Measurements from ENCODE around the gene DNER.

DNER gene

DNA sequence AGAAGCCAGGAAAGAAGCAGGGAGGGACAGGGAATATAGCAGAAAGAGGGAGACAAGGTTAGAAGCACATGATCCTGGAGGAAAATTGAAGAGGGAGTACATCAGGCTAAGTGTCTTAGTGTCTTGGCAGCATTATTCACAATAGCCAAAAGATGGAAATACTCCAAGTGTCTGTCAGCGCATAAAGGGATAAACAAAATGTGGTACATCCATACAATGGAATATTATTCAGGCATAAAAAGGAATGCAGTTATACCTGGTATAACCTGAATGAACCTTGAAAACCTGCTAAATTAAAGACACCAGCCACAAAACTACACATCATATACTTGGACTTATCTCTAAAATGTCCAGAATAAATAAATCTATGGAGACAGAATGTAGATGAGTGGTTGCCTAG is 224.2 kb downstream of the DNER start:
- Histone ChIP-seq H3K27ac (ENCODE audit: low read depth, low read length, severe bottlenecking) (no peak overlapping the region), H3K9me3 (ENCODE audit: control insufficient read depth, low read length) (no peaks in the 10 kb centered on the region)
- no CpG with 5 or more reads among the region's 1 CpG for WGBS, 2 experiments (ENCODE audit: insufficient coverage in 2 of 2)

DNA sequence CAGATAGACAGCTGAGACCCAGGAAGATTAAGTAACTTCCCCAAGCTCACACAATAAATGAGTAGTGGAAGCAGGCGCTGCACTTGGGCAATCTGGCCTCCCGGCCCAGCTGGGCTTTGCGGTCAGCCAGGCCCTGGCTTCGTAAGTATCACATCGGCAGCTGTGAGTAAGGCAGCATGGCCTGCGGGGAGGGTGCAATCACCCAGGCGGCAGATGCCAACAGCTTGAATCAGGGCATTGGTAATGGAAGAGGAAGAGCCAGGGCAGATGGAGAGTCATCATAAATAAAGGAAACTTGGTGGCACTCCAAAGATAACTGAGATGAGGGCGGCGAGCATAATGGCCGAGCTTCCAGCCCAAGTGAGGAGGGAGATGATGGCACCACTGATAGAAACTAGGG is 225.3 kb downstream of the DNER start:
- Histone ChIP-seq H3K27ac (ENCODE audit: low read depth, low read length, severe bottlenecking) (no peak overlapping the region), H3K4me3 (ENCODE audit: extremely low read depth, insufficient read depth, low read length, poor library complexity, severe bottlenecking) (no peak overlapping the region), H3K36me3 (ENCODE audit: control insufficient read depth, insufficient read depth, low read length) (no peaks in the 10 kb centered on the region), H3K9me3 (ENCODE audit: control insufficient read depth, low read length) (no peaks in the 10 kb centered on the region), H3K4me1 (ENCODE audit: control insufficient read depth, insufficient read depth, low read length, poor library complexity, severe bottlenecking) (no peaks in the 10 kb centered on the region)
- 95 to 97% methylated on average over 10 of the region's 10 CpGs for WGBS, 2 experiments (ENCODE audit: insufficient coverage in 2 of 2)

More for the DNA sequence above, 224.2 kb downstream of the DNER start:
- Histone ChIP-seq H3K4me3 (ENCODE audit: extremely low read depth, insufficient read depth, low read length, poor library complexity, severe bottlenecking) (no peak overlapping the region), H3K36me3 (ENCODE audit: control insufficient read depth, insufficient read depth, low read length) (no peaks in the 10 kb centered on the region), H3K4me1 (ENCODE audit: control insufficient read depth, insufficient read depth, low read length, poor library complexity, severe bottlenecking) (no peaks in the 10 kb centered on the region)

DNA sequence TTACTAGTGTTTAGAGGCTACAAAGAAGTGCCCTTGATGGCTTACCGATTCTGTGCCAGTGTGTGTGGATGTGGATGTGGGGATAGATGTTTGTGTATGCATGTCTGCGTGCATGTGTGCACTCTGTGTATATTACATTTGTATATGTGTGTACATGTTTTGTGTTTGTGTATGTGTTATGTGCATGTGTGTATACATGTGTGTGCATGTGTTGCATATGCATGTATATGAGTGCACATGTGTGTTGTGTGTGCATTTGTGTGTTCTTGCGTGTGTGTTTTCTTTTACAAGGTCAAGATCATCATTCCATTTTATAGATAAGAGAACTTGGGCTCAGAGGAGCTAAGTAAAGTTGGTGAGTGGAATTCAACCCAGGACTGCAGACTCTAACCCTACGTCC is 226.1 kb downstream of the DNER start:
- Histone ChIP-seq H3K36me3 (ENCODE audit: control insufficient read depth, insufficient read depth, low read length) (no peaks in the 10 kb centered on the region), H3K27ac (ENCODE audit: low read depth, low read length, severe bottlenecking) (no peak overlapping the region), H3K4me1 (ENCODE audit: control insufficient read depth, insufficient read depth, low read length, poor library complexity, severe bottlenecking) (no peaks in the 10 kb centered on the region), H3K9me3 (ENCODE audit: control insufficient read depth, low read length) (no peaks in the 10 kb centered on the region), H3K4me3 (ENCODE audit: extremely low read depth, insufficient read depth, low read length, poor library complexity, severe bottlenecking) (no peak overlapping the region)
- 80 to 85% methylated on average over 1 of the region's 4 CpGs for WGBS, 2 experiments (ENCODE audit: insufficient coverage in 2 of 2)

DNA sequence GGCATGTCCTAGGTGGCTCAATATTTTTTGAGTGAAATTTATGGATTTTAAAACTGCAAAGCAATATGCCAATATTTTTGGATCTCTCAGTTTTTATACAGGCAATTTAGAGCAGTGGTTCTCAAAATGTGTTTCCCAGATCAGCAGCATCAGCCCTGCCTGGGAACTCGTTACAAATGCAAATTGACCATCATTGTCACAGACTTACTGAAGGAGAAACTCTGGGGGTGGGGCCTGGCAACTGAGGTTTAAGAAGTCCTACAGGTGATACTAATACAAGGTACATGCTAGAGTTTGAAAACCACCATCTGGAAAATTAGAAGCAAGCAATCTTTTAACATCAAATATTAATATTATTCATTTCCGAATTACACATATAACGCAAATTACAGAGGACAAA is 227.7 kb downstream of the DNER start:
- H3K4me3 ChIP-seq (ENCODE audit: extremely low read depth, insufficient read depth, low read length, poor library complexity, severe bottlenecking), result no peak overlapping the region
- H3K4me1 ChIP-seq (ENCODE audit: control insufficient read depth, insufficient read depth, low read length, poor library complexity, severe bottlenecking), result no peaks in the 10 kb centered on the region
- H3K9me3 ChIP-seq (ENCODE audit: control insufficient read depth, low read length), result no peaks in the 10 kb centered on the region
- WGBS, 2 experiments (ENCODE audit: insufficient coverage in 2 of 2), result 58% methylated on average over 2 of the region's 3 CpGs; no CpG with 5 or more reads in 1 of the 2 experiments
- no peaks in the 10 kb centered on the region for H3K36me3 ChIP-seq (ENCODE audit: control insufficient read depth, insufficient read depth, low read length)
- no peak overlapping the region for H3K27ac ChIP-seq (ENCODE audit: low read depth, low read length, severe bottlenecking)

DNA sequence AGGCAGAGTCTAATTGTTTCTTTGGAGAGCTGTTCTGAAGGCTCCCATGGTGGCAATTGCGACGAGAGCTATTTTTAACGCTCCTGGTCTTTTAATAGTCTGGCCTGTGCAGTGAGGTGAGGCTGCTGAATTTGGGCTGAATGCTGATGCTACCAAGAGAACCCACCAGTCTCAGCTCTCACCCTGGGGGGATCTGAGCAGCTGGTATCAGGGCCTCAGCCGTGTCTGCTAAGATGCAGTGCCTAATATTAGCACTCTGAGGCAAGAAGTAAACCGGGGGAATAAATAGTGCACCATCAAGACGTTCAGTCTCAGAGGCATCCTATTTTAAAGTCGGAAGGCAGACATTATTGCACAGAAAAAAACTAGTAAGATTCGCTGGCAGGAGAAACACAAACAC is 228.5 kb downstream of the DNER start:
- no peak overlapping the region for H3K27ac ChIP-seq (ENCODE audit: low read depth, low read length, severe bottlenecking)

DNA sequence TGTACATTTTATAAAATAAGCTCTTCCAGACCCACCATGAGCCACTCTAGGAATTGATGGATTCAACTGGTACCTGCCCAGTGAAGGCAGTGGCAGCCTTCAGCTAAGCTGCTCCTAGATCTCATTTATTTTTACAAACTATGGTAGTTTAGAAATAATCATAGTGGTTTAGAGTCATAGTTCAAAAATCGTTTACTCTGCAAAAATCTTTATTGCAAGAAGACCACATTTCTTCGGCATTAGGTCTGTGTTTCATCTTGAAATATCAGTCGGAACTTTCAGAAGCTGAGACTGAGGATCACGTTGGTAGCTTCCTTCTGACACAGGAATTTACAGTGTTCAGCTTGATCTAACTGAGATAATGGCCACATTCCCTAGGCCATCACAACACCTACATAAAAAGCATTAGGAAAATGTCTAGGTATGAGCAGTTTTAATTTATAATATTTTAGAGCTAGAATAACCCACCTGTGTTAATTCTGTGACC is 237.0 kb downstream of the DNER start:
- no peaks in the 10 kb centered on the region for H3K36me3 ChIP-seq (ENCODE audit: control insufficient read depth, insufficient read depth, low read length)
- H3K4me1 ChIP-seq (ENCODE audit: control insufficient read depth, insufficient read depth, low read length, poor library complexity, severe bottlenecking), result no peaks in the 10 kb centered on the region
- no peak overlapping the region for H3K27ac ChIP-seq (ENCODE audit: low read depth, low read length, severe bottlenecking)
- no peaks in the 10 kb centered on the region for H3K9me3 ChIP-seq (ENCODE audit: control insufficient read depth, low read length)
- WGBS, 2 experiments (ENCODE audit: insufficient coverage in 2 of 2), result 96 to 100% methylated on average over 3 of the region's 4 CpGs
- no peak overlapping the region for H3K4me3 ChIP-seq (ENCODE audit: extremely low read depth, insufficient read depth, low read length, poor library complexity, severe bottlenecking)

More for the DNA sequence above, 228.5 kb downstream of the DNER start:
- Histone ChIP-seq H3K4me3 (ENCODE audit: extremely low read depth, insufficient read depth, low read length, poor library complexity, severe bottlenecking) (no peak overlapping the region), H3K9me3 (ENCODE audit: control insufficient read depth, low read length) (no peaks in the 10 kb centered on the region), H3K4me1 (ENCODE audit: control insufficient read depth, insufficient read depth, low read length, poor library complexity, severe bottlenecking) (no peaks in the 10 kb centered on the region), H3K36me3 (ENCODE audit: control insufficient read depth, insufficient read depth, low read length) (no peaks in the 10 kb centered on the region)
- 71 to 92% methylated on average over 4 to 6 of the region's 8 CpGs for WGBS, 2 experiments (ENCODE audit: insufficient coverage in 2 of 2)

DNA sequence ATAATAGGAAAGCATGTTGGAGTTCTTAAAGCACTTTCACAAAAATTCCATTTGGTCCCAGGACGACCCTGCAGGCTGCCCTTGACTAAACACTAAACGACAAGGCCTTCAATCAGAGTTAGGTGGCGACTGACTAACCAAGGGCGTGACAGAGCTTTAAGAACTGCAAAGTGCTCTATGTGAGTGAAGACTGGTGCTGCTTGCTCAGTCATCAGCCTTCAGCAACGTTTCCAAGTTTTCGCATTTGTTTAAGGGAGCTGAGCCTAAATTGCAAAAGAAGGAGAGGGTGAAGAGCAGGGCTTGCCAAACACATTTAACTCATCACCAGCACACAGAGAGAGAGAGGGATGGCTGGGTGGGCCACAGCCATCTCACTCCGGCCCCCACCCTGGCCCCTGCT is 238.6 kb downstream of the DNER start:
- H3K4me3 ChIP-seq (ENCODE audit: extremely low read depth, insufficient read depth, low read length, poor library complexity, severe bottlenecking), result no peak overlapping the region
- H3K4me1 ChIP-seq (ENCODE audit: control insufficient read depth, insufficient read depth, low read length, poor library complexity, severe bottlenecking), result no peaks in the 10 kb centered on the region
- 56 to 73% methylated on average over 3 to 5 of the region's 7 CpGs for WGBS, 2 experiments (ENCODE audit: insufficient coverage in 2 of 2)
- H3K36me3 ChIP-seq (ENCODE audit: control insufficient read depth, insufficient read depth, low read length), result no peaks in the 10 kb centered on the region
- H3K9me3 ChIP-seq (ENCODE audit: control insufficient read depth, low read length), result no peaks in the 10 kb centered on the region
- no peak overlapping the region for H3K27ac ChIP-seq (ENCODE audit: low read depth, low read length, severe bottlenecking)

DNA sequence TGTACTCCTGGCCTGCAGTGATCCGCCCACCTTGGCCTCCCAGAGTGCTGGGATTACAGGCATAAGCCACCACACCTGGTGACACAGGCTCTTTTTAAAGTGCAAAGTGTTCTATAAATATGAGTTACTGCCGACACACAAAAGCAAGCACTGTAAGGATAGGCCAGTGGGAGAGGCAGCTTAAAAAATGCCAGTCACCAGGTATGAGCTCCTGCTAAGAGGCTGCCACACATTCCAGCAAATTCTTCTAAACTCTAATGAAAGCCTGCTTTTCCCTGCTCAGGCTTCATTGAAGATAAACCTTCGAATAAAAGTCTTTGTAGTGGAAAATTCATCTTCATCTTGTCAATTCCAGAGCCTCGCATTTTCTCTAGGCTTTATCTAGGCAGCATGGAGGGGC is 240.2 kb downstream of the DNER start:
- 84% methylated on average over 2 of the region's 4 CpGs; no CpG with 5 or more reads in 1 of the 2 experiments for WGBS, 2 experiments (ENCODE audit: insufficient coverage in 2 of 2)
- no peaks in the 10 kb centered on the region for H3K4me1 ChIP-seq (ENCODE audit: control insufficient read depth, insufficient read depth, low read length, poor library complexity, severe bottlenecking)

DNA sequence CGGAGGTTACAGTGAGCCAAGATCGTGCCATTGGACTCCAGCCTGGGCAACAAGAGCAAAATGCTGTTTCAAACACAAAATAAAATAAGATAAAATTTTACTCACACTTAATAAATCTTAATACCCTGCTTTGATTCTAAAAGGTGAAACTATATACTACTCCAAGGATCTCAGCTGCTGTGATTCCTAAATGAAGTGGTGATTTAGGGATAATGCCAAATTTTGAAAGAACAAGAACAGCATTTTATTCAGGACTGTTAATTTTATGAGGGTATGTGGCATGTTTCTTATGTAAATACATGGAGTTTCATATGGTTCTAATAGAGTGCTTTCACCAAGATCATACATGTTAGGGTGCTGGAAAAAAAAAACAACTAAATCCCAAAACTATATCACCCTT is 243.6 kb downstream of the DNER start:
- H3K27ac ChIP-seq (ENCODE audit: low read depth, low read length, severe bottlenecking), result no peak overlapping the region
- 82 to 100% methylated on average over 2 of the region's 2 CpGs for WGBS, 2 experiments (ENCODE audit: insufficient coverage in 2 of 2)
- H3K4me1 ChIP-seq (ENCODE audit: control insufficient read depth, insufficient read depth, low read length, poor library complexity, severe bottlenecking), result no peaks in the 10 kb centered on the region
- no peak overlapping the region for H3K4me3 ChIP-seq (ENCODE audit: extremely low read depth, insufficient read depth, low read length, poor library complexity, severe bottlenecking)
- H3K36me3 ChIP-seq (ENCODE audit: control insufficient read depth, insufficient read depth, low read length), result no peaks in the 10 kb centered on the region
- no peaks in the 10 kb centered on the region for H3K9me3 ChIP-seq (ENCODE audit: control insufficient read depth, low read length)

More for the DNA sequence above, 240.2 kb downstream of the DNER start:
- Histone ChIP-seq H3K4me3 (ENCODE audit: extremely low read depth, insufficient read depth, low read length, poor library complexity, severe bottlenecking) (no peak overlapping the region), H3K9me3 (ENCODE audit: control insufficient read depth, low read length) (no peaks in the 10 kb centered on the region), H3K27ac (ENCODE audit: low read depth, low read length, severe bottlenecking) (no peak overlapping the region), H3K36me3 (ENCODE audit: control insufficient read depth, insufficient read depth, low read length) (no peaks in the 10 kb centered on the region)

DNA sequence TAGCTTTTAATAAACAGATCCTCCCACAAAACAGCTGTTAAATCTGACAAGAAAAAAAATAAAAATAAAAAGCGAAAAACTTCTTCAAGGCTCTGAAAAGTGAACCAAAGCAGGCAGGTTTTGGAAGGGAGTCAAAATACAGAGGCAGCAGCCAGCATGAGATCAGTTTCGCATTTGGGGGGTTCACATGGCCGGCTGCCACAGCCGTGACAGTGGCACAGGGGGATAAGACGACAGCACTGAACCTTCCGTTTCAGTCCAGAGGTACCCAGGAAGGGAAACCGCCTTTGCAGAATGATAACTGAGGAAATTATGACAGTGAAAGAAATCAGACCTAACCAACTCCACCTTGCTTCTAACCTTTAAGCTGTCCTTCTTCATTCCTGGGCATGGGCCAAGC is 246.6 kb downstream of the DNER start:
- H3K4me1 ChIP-seq (ENCODE audit: control insufficient read depth, insufficient read depth, low read length, poor library complexity, severe bottlenecking), result no peaks in the 10 kb centered on the region
- 80 to 89% methylated on average over 6 of the region's 7 CpGs for WGBS, 2 experiments (ENCODE audit: insufficient coverage in 2 of 2)

DNA sequence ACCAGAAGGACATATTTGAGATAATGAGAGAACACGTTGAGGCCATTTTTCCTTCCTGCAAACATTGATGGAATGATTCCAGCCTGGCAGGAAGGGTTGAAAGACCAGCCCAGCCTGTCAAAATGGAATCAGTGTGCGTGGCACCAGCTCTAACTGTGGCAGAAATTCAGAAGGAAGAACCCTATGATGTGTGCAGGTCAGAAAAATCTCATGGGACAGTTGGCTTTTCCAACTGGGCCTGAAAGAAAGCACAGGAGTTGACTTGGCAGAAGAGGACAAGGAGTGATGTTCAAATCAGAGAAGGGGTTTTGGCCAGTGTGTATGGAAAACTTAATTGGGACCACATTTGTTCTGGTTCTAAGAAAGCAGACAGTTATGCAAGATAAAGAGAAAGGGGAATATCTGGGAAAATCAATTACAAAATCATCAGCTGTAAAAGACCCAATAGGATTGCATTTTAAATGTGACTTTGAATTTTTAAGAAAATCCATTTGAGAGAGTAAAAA is 250.5 kb downstream of the DNER start:
- WGBS, 2 experiments (ENCODE audit: insufficient coverage in 2 of 2), result 83 to 100% methylated on average over 1 of the region's 2 CpGs
- no peaks in the 10 kb centered on the region for H3K9me3 ChIP-seq (ENCODE audit: control insufficient read depth, low read length)

More for the DNA sequence above, 246.6 kb downstream of the DNER start:
- Histone ChIP-seq H3K36me3 (ENCODE audit: control insufficient read depth, insufficient read depth, low read length) (no peaks in the 10 kb centered on the region), H3K27ac (ENCODE audit: low read depth, low read length, severe bottlenecking) (no peak overlapping the region), H3K9me3 (ENCODE audit: control insufficient read depth, low read length) (no peaks in the 10 kb centered on the region), H3K4me3 (ENCODE audit: extremely low read depth, insufficient read depth, low read length, poor library complexity, severe bottlenecking) (no peak overlapping the region)

More for the DNA sequence above, 250.5 kb downstream of the DNER start:
- no peaks in the 10 kb centered on the region for H3K36me3 ChIP-seq (ENCODE audit: control insufficient read depth, insufficient read depth, low read length)
- no peak overlapping the region for H3K27ac ChIP-seq (ENCODE audit: low read depth, low read length, severe bottlenecking)
- no peaks in the 10 kb centered on the region for H3K4me1 ChIP-seq (ENCODE audit: control insufficient read depth, insufficient read depth, low read length, poor library complexity, severe bottlenecking)
- no peak overlapping the region for H3K4me3 ChIP-seq (ENCODE audit: extremely low read depth, insufficient read depth, low read length, poor library complexity, severe bottlenecking)

Data from mesodermal cell (in vitro differentiated cells).